Activated CD4-positive, alpha-beta T cell treated with anti-CD3 and anti-CD28 coated beads, Interleukin-2, amount 50 U/mL, for 4 hours (primary cell): ENCODE results near the gene PNMA8B.

Source experiments
- DNase-seq, 2 experiments: peaks; one replicate each; pipeline ENCODE4 v3.0.0-alpha.2; 2020

Gene PNMA8B

GRCh38 chr19:46486358-46486757 is 9.3 kb downstream of the PNMA8B start:
- no peak for DNase-seq

GRCh38 chr19:46484656-46485055 is 11.0 kb downstream of the PNMA8B start:
- no peak for DNase-seq

- DNase-seq, result no peak
These were observed 13.0 kb downstream of the PNMA8B start for GRCh38 chr19:46482631-46483030.

- no peak for DNase-seq
These were observed 13.7 kb downstream of the PNMA8B start for GRCh38 chr19:46481947-46482346.

GRCh38 chr19:46481223-46481848 is 14.3 kb downstream of the PNMA8B start:
- no peak for DNase-seq

- DNase-seq, result no peak
These were observed 15.3 kb downstream of the PNMA8B start for GRCh38 chr19:46480415-46480814.

- no peak for DNase-seq
These were observed 17.2 kb downstream of the PNMA8B start for GRCh38 chr19:46478356-46478986.

GRCh38 chr19:46475986-46476385 is 19.7 kb downstream of the PNMA8B start:
- DNase-seq, result no peak

GRCh38 chr19:46474211-46474610 is 21.5 kb downstream of the PNMA8B start:
- no peak for DNase-seq

- DNase-seq, result no peak
These were observed 23.1 kb downstream of the PNMA8B start for GRCh38 chr19:46472592-46472991.

- no peak for DNase-seq
These were observed 23.7 kb downstream of the PNMA8B start for GRCh38 chr19:46471811-46472543.

- DNase-seq, result no peak
These were observed 24.4 kb downstream of the PNMA8B start, which contains the start of gene PNMA8A for GRCh38 chr19:46471116-46471733. TSS of gene PNMA8A (minus strand) at chr19:46471563. CDS start at chr19:46471035, 528 bp downstream.

- DNase-seq, result no peak
These were observed 25.3 kb downstream of the PNMA8B start for GRCh38 chr19:46470376-46470775.

- no peak for DNase-seq
These were observed 26.0 kb downstream of the PNMA8B start for GRCh38 chr19:46469541-46470185.

GRCh38 chr19:46466536-46467196 is 29.0 kb downstream of the PNMA8B start:
- DNase-seq, result no peak

- DNase-seq, result no peak
These were observed 32.2 kb downstream of the PNMA8B start for GRCh38 chr19:46463516-46463915.

GRCh38 chr19:46461537-46461936 is 34.1 kb downstream of the PNMA8B start:
- DNase-seq, result no peak

GRCh38 chr19:46460981-46461380 is 34.7 kb downstream of the PNMA8B start:
- no peak for DNase-seq

- DNase-seq, result no peak
These were observed 35.6 kb downstream of the PNMA8B start for GRCh38 chr19:46460055-46460454.

- DNase-seq, result no peak
These were observed 38.7 kb downstream of the PNMA8B start for GRCh38 chr19:46456930-46457329.

- DNase-seq, result no peak
These were observed 41.4 kb downstream of the PNMA8B start for GRCh38 chr19:46454244-46454643.

GRCh38 chr19:46453661-46454060 is 42.0 kb downstream of the PNMA8B start:
- no peak for DNase-seq

- no peak for DNase-seq
These were observed 43.5 kb downstream of the PNMA8B start for GRCh38 chr19:46452186-46452585.
